NCI-H82 (cell line): ENCODE measurements around the gene ALDH8A1.

Source experiments
- DNase-seq: peaks from one replicate; lab custom pipeline; 2025; lab: John Stamatoyannopoulos, UW

Gene ALDH8A1

GRCh38 chr6:134949927-134950326, at the start of gene ALDH8A1:
ALDH8A1 (minus strand) TSS chr6:134950101; CDS start chr6:134950053, 48 bp downstream.
- DNase-seq, result no peak

GRCh38 chr6:134999107-134999506, 49.2 kb upstream of the ALDH8A1 start:
- DNase-seq, result no peak

- DNase-seq, result peak; percentile 80
Observed at GRCh38 chr6:134997133-134997995, 47.5 kb upstream of the ALDH8A1 start.

- no peak for DNase-seq
Observed at GRCh38 chr6:134995536-134995935, 45.6 kb upstream of the ALDH8A1 start.

GRCh38 chr6:134994431-134994830, 44.5 kb upstream of the ALDH8A1 start:
- no peak for DNase-seq

- no peak for DNase-seq
Observed at GRCh38 chr6:134992155-134992554, 42.3 kb upstream of the ALDH8A1 start.

- DNase-seq, result no peak
Observed at GRCh38 chr6:134990262-134990661, 40.4 kb upstream of the ALDH8A1 start.

- no peak for DNase-seq
Observed at GRCh38 chr6:134984821-134985220, 34.9 kb upstream of the ALDH8A1 start.

- DNase-seq, result no peak
Observed at GRCh38 chr6:134983823-134984222, 33.9 kb upstream of the ALDH8A1 start.

GRCh38 chr6:134982161-134982560, 32.3 kb upstream of the ALDH8A1 start:
- no peak for DNase-seq

- DNase-seq, result no peak
Observed at GRCh38 chr6:134980846-134981245, 30.9 kb upstream of the ALDH8A1 start.

GRCh38 chr6:134979142-134979541, 29.2 kb upstream of the ALDH8A1 start:
- no peak for DNase-seq

- DNase-seq, result no peak
Observed at GRCh38 chr6:134974370-134974769, 24.5 kb upstream of the ALDH8A1 start.

GRCh38 chr6:134967711-134968110, 17.8 kb upstream of the ALDH8A1 start:
- DNase-seq, result no peak

- DNase-seq, result no peak
Observed at GRCh38 chr6:134964451-134965203, 14.7 kb upstream of the ALDH8A1 start.

GRCh38 chr6:134962421-134962820, 12.5 kb upstream of the ALDH8A1 start:
- no peak for DNase-seq

GRCh38 chr6:134961366-134961765, 11.5 kb upstream of the ALDH8A1 start:
- DNase-seq, result no peak

- DNase-seq, result no peak
Observed at GRCh38 chr6:134959603-134960002, 9.7 kb upstream of the ALDH8A1 start.

- no peak for DNase-seq
Observed at GRCh38 chr6:134956676-134957075, 6.8 kb upstream of the ALDH8A1 start.

GRCh38 chr6:134956032-134956431, 6.1 kb upstream of the ALDH8A1 start:
- no peak for DNase-seq

- no peak for DNase-seq
Observed at GRCh38 chr6:134954272-134955000, 4.5 kb upstream of the ALDH8A1 start.

- no peak for DNase-seq
Observed at GRCh38 chr6:134951494-134952263, 1.8 kb upstream of the ALDH8A1 start.
